GM23338 (cell line): Measurements from ENCODE around the gene RPN1. TPM values are rescaled to one million over a fixed set of nuclear protein-coding genes. Genes with fewer than 3 reads are reported as not detected.
A peak's percentile ranks its signal among the peaks of the same experiment; 100 is the strongest.

ENCODE experiments used
- ATAC-seq: fragments of 200-7000 bp; cut with Tn5 transposase; 3 replicates; pipeline ENCODE4 v1.9.1; 2020
- DNase-seq: peaks from one replicate; pipeline ENCODE4 v3.0.0-alpha.2; 2015; ENCODE audit warnings: low spot score
- H2AFZ ChIP-seq: fragments of 200-600 bp; sonication (generic); 2 replicates; pipeline ENCODE4 v1.8.0; 2016; ENCODE audit warnings: antibody characterized with exemption, mild to moderate bottlenecking, moderate library complexity
- H3F3A ChIP-seq: fragments of 200-600 bp; sonication (generic); replicated peaks from 2 replicates; pipeline ENCODE4 v1.8.0; 2017; ENCODE audit warnings: antibody characterized with exemption, mixed run types, low read depth
- H3K27ac ChIP-seq: fragments of 200-600 bp; sonication (generic); 2 replicates; pipeline ENCODE4 v1.6.1; 2016; ENCODE audit warnings: low read depth
- H3K27me3 ChIP-seq: fragments of 200-600 bp; sonication (generic); 2 replicates; pipeline ENCODE4 v1.8.0; 2016; ENCODE audit warnings: mild to moderate bottlenecking, mixed run types, moderate library complexity; ENCODE audit not compliant: insufficient read depth
- H3K36me3 ChIP-seq: fragments of 200-600 bp; sonication (generic); 2 replicates; pipeline ENCODE4 v1.8.0; 2016; ENCODE audit warnings: mild to moderate bottlenecking; ENCODE audit not compliant: insufficient read depth
- H3K4me1 ChIP-seq: fragments of 200-600 bp; sonication (generic); 2 replicates; pipeline ENCODE4 v1.8.0; 2016; ENCODE audit warnings: mild to moderate bottlenecking, moderate library complexity; ENCODE audit not compliant: insufficient read depth
- H3K4me2 ChIP-seq: fragments of 200-600 bp; sonication (generic); 2 replicates; pipeline ENCODE4 v1.7.1; 2017; ENCODE audit warnings: mixed run types
- H3K4me3 ChIP-seq: fragments of 200-600 bp; sonication (generic); 2 replicates; pipeline ENCODE4 v1.6.1; 2016; ENCODE audit warnings: mixed run types
- H3K79me2 ChIP-seq: fragments of 200-600 bp; sonication (generic); replicated peaks from 2 replicates; pipeline ENCODE4 v1.8.0; 2017; ENCODE audit warnings: mild to moderate bottlenecking; ENCODE audit not compliant: insufficient read depth
- H3K9me2 ChIP-seq: fragments of 200-600 bp; sonication (generic); 2 replicates; pipeline ENCODE4 v1.8.0; 2017; ENCODE audit not compliant: insufficient read depth
- H4K20me1 ChIP-seq: fragments of 200-600 bp; sonication (generic); replicated peaks from 2 replicates; pipeline ENCODE4 v1.8.0; 2017; ENCODE audit warnings: mild to moderate bottlenecking; ENCODE audit not compliant: insufficient read depth
- H3K27ac Mint-ChIP-seq: 2 replicates; pipeline ENCODE4 v1.8.0; 2020; ENCODE audit warnings: inconsistent platforms, mild to moderate bottlenecking, moderate library complexity, mixed read lengths
- H3K27me3 Mint-ChIP-seq: 3 replicates; pipeline ENCODE4 v1.8.0; 2022; ENCODE audit warnings: low read depth, mild to moderate bottlenecking, moderate library complexity, mixed read lengths, inconsistent platforms; ENCODE audit not compliant: insufficient read depth, poor library complexity
- H3K36me3 Mint-ChIP-seq: 3 replicates; pipeline ENCODE4 v1.8.0; 2021; ENCODE audit warnings: low read depth, mild to moderate bottlenecking, inconsistent platforms, moderate library complexity, mixed read lengths
- H3K4me1 Mint-ChIP-seq: 3 replicates; pipeline ENCODE4 v1.8.0; 2020; ENCODE audit warnings: mild to moderate bottlenecking, inconsistent platforms, mixed read lengths
- H3K4me3 Mint-ChIP-seq: 3 replicates; pipeline ENCODE4 v1.8.0; 2021; ENCODE audit warnings: moderate library complexity, mild to moderate bottlenecking, inconsistent platforms, mixed read lengths
- H3K9me3 Mint-ChIP-seq: 3 replicates; pipeline ENCODE4 v1.8.0; 2020; ENCODE audit warnings: moderate library complexity, mild to moderate bottlenecking, inconsistent platforms, mixed read lengths
- CREB1 ChIP-seq: fragments of 250-450 bp; sonication (Bioruptor Pico); IDR thresholded peaks from 2 replicates; pipeline ENCODE4 v1.5.0; 2020; ENCODE audit warnings: low read depth, mild to moderate bottlenecking, moderate library complexity
- CTCF ChIP-seq, 2 experiments: fragments of 200-600 bp in 1 of 2; sonication (generic) in 1 of 2; conservative IDR thresholded peaks; 2 replicates each; pipeline versions ENCODE4 v1.5.1 to v1.6.1; 2016 to 2017; ENCODE audit warnings: antibody characterized with exemption in 2 of 2, low read depth in 2 of 2, mild to moderate bottlenecking in 2 of 2, moderate library complexity in 1 of 2
- ETS1 ChIP-seq: IDR thresholded peaks from 2 replicates; pipeline ENCODE4 v1.6.1; 2016; ENCODE audit warnings: antibody characterized with exemption
- JUNB ChIP-seq: IDR thresholded peaks from one replicate; pipeline ENCODE4 v1.6.1; 2016; ENCODE audit warnings: antibody characterized with exemption; ENCODE audit not compliant: unreplicated experiment
- NANOG ChIP-seq: IDR thresholded peaks from 2 replicates; pipeline ENCODE4 v1.6.1; 2016; ENCODE audit warnings: antibody characterized with exemption, borderline replicate concordance
- POLR2AphosphoS5 ChIP-seq: IDR thresholded peaks from 2 replicates; pipeline ENCODE4 v1.6.1; 2016; ENCODE audit warnings: antibody characterized with exemption, low read depth
- ZNF331 ChIP-seq: fragments of 250-450 bp; sonication (Bioruptor Pico); IDR thresholded peaks from 2 replicates; pipeline ENCODE4 v1.5.0; 2020; ENCODE audit warnings: low read depth, mild to moderate bottlenecking, moderate library complexity
- ZNF462 ChIP-seq: fragments of 250-450 bp; sonication (Bioruptor Pico); IDR thresholded peaks from 2 replicates; pipeline ENCODE4 v1.5.0; 2020; ENCODE audit warnings: mild to moderate bottlenecking, moderate library complexity
- polyA plus RNA-seq: library from polyadenylated mRNA; unstranded; fragments of >200 nt; fragmentation: Nextera tagmentation; extraction: Ambion mirVana; gene quantifications from 2 replicates; pipeline ENCODE4 v1.2.1, GENCODE V29; 2016
- total RNA-seq: library from RNA; depleted of rRNA; stranded (reverse); fragments of >200 nt; shearing (Covaris generic); gene quantifications from 2 replicates; pipeline ENCODE4 v1.2.3, GENCODE V29; 2014

RPN1 gene
- total and polyA plus RNA-seq, 2 experiments from 2014 or later: 111 to 231 TPM

- TF ChIP-seq ETS1 (no peak), CREB1 (CRISPR knock-in tag) (no peak), JUNB (no peak), CTCF (conservative IDR thresholded peaks at IDR 0.05; ENCODE audit: low read depth in 2 of 2) (no peak), NANOG (no peak), POLR2AphosphoS5 (no peak), ZNF331 (no peak)
Observed at GRCh38 chr3:128585974-128586373, 64.6 kb downstream of the RPN1 start (continued).

GRCh38 chr3:128585189-128585588, 65.4 kb downstream of the RPN1 start:
- H3K27me3 Mint-ChIP-seq: peaks cover 12% of the 10 kb centered on the region
- H3K9me2 ChIP-seq: no peaks in the 10 kb centered on the region
- H2AFZ ChIP-seq: peak overlapping the region; percentile 63; the same call in 1 of the 2 replicates
- no peak overlapping the region for H3K4me3 Mint-ChIP-seq
- H3F3A ChIP-seq: no peaks in the 10 kb centered on the region
- TF ChIP-seq ETS1 (no peak), CREB1 (CRISPR knock-in tag) (0 out of 2 replicates have a peak, but pooled peaks have one; percentile 8), ZNF462 (no peak), JUNB (no peak)
- H3K4me3 ChIP-seq: no peak overlapping the region
- peaks cover 16% of the 10 kb centered on the region for H3K4me1 Mint-ChIP-seq
- H3K79me2 ChIP-seq: no peaks in the 10 kb centered on the region
- H3K4me2 ChIP-seq: no peak overlapping the region
- no peaks in the 10 kb centered on the region for H3K36me3 ChIP-seq
- ATAC-seq (no peak), DNase-seq (no peak)
- H3K27me3 ChIP-seq: no peaks in the 10 kb centered on the region
- no peak overlapping the region for H3K27ac ChIP-seq
- H3K27ac Mint-ChIP-seq: no peak overlapping the region
- no peaks in the 10 kb centered on the region for H4K20me1 ChIP-seq
- 0 out of 2 replicates have a peak, but pooled peaks cover 5% of the 10 kb centered on the region for H3K4me1 ChIP-seq
- H3K36me3 Mint-ChIP-seq: peaks cover 10% of the 10 kb centered on the region
- peaks cover 17% of the 10 kb centered on the region for H3K9me3 Mint-ChIP-seq
